Central memory CD4-positive, alpha-beta T cell (primary cell): Measurements from ENCODE around the gene NID1.

Source experiments
- DNase-seq: peaks from one replicate; pipeline ENCODE4 v3.0.0; 2022

NID1 gene

GRCh38 chr1:236065509-236066005 is 667 bp upstream of the NID1 start:
- DNase-seq = no peak

DNA sequence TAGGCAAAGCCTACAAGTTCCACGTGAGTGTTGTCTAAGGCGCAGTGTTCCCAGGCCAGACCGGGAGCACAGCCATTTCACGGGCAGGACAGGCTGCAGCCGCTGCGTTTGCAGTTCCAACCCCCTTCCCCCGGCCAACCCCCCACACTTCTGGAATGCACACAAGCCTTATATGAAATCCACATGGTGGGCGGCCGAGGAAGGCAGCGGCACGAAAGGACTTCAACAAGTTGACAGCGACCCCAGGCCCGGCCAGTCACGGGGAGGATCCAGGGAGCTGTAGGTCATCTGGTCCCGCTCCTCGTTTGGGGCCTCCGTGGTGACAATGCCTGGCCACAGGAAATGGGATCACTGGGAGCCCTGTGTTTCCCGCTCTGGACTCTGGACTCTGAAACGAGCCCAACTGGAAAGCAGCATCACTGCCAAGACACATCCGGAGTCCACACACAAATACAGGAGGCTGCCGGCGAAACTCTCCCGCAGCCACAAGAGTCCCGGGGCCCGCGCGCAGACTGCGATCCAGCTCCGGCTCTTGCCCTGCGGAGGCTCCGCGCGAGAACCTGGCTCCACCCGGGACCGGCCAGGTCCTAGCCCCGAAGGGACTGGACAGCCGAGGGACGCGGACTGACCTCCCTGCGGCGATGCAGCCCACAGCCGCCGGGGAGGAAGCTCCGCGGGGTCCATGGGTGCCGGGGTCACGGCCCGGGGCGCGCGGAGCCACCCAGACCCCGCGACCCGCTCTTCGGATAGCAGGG is 794 bp downstream of the NID1 start:
- DNase-seq = no peak

GRCh38 chr1:236063551-236063918 is 1.4 kb downstream of the NID1 start:
- DNase-seq = no peak

DNA sequence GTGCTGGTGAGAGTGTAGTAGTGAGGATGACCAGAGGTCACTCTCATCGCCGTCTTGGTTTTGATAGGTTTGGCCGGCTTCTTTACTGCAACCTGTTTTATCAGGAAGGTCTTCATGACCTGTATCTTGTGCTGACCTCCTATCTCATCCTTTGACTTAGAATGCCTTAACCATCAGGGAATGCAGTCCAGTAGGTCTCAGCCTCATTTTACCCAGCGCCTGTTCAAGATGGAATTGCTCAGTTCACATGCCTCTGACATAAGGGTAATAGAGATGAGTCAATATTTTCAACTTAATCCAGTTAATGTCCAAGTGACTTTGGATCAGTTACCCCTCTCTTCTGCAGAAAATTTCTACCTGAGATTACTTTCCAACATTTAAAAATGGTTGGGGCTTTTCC is 4.6 kb downstream of the NID1 start:
- no peak for DNase-seq

- no peak for DNase-seq
Measured at GRCh38 chr1:236059011-236059410, 5.9 kb downstream of the NID1 start.

GRCh38 chr1:236058141-236058934 is 6.6 kb downstream of the NID1 start:
- DNase-seq = no peak

- DNase-seq = no peak
Measured at GRCh38 chr1:236057546-236057945, 7.3 kb downstream of the NID1 start.

DNA sequence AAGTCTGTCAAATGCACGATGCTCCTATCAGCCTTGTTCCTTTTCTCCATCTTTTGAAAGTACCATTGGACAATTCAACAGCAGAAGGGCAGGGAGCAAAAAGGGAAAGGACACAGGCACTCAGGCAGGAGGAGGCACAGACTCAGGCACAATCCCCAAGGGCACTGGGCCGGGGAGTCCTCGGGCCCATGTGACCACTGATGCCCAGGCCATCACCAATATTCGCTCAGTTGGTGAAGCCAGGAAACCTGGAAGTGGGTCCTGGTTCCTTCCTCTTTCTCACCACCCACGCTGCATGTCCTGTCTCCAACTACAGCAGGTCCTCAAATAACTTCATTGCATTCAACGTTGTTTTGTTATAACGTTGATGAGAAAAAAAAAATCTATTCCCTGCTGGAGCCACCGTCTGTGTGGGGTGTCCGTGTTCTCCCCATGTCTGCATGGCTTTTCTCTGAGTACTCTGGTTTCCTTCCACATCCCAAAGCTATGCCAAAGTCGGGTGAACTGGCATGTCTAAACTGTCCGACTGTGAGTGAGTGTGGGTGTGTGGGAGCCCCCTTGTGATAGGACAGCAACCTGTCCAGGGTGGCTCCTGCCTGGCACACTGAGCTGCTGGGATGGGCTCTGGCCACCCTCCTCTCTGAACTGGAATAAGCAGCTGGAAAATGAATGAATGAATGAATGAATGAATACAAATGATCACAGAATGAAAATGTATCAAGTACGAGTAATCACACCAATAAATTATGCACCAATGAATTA is 12.5 kb downstream of the NID1 start:
- DNase-seq = no peak

DNA sequence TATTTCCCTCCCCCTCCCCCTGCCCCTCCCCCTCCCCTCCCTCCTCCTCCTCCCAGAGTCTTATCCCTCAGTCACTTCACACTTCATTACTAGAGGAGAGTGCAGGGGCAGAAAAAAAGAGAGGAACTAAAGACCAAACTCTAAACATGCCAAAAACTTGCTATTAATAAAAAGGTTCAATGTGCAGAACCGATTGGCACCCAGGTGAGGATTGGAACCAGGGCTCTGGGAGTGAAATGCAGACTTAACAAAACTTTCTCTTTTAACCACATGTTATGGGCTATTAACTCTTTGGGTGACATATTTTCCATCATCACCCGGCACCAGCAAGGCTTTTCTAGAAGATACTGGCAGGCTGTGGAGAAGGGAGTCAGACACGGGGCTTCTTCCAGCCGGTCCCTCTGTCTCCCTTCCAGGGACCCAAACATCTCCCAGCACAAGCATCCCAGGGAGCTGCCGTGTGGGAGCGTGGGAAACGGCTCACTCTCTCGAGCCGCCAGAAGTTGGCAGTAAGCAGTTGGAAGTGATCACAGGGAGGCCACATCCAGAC is 13.6 kb downstream of the NID1 start:
- DNase-seq = no peak

DNA sequence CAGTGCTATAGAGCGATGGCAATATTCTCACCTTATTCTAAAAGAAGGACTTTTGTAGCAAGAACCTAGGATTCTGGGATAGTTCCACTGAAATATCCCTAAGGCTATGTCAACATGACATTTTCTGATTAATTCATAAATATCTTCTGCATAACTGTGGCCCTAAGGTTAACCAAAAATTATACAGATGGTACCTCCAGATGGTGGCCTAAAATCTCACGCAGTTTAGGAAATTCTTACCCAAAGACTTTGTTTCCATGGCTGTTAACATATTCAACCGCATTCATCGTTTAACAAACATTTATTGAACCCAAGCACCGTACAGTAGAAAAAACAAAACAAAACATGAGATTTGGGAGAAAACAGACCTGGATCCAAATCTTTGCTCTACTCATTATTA is 19.1 kb downstream of the NID1 start:
- no peak for DNase-seq

- DNase-seq = no peak
Measured at GRCh38 chr1:236044341-236044740, 20.5 kb downstream of the NID1 start.

DNA sequence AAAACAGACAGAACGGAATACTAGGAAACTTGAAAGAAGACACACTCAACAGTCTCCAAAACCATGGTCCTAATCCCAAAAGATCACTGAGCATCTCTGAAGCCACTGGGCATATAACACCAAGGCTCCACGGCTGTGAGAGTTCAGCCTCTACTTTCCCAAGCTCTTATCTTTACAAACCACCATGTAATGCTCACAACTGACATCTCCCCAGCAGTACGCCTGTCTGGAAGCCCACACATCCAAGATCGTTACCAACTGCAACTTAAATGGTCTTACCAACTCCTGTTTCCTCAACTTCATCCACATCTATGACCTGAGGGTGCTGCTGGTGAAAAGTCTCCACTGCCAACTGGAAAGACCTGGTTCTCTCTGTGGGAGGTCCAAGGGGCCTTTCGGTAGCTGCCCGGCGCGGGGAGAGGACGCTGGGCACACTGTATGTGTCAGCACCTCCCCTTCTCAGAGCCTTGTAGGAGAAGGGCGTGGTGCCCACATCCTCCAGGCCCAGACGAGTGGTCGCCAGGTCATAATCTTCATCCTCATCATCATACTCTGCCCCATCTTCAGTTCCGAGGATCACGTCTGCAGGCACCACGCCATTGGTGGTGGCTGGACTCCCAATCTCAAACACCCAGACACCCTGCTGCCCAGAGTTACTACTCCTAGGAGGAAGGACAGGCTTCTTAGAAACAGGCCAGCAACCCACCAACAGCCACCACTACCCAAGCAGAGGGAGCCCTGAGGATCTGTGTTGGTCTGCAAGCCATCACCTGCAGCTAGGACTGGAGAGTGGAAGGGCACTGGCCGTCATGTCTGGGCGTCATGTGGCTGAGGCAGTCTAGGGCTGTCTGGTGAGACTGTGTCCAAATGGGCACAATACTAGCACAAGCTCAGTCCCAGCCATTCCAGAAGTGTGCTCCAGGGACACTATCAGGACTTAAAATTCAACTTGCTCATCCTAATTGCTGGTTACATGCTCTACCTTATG is 23.0 kb downstream of the NID1 start:
- no peak for DNase-seq

DNA sequence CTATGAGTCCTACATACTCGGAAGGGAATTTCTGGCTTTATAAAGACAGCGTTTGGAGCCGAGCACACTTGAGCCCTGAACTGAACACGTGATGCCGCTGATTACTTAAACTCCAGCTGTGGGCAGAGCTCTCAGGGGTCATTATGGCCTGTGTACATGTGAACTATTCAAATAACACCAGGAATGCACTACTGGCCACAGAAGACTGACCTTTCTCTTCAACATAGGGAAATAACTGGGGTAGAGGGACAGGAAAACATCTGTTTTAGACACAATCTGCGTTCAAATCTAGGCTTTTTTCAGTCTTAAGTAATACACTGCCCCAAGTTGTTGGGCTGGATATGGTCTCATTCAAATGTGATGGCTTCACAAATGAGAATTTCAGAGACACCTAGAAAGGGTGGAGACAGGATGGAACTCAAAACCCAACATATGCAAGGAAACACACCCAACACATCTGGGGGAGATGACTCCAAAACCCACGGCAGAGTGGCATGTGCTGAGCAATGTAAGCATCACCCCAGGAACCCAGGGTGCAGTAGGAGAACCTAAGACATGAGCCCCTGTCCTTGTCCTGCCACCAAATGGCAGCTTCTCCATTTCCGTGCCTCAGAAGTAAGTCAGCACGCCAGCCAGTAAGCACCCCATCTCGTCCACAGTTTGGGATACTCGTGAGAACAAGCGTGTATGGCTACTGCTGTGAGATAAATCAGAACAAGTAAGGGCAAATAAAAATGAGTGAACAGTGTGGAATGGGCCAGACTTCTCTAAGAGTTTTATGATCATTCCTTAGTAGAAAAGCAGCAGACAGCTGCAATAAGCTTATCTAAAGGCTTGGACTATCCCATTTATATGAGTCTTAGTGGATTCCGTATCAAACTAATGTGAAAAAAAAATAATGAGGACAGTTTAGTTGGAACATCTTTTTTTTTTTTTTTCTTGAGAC is 24.9 kb downstream of the NID1 start:
- DNase-seq = no peak

GRCh38 chr1:236038034-236038433 is 26.9 kb downstream of the NID1 start:
- DNase-seq = no peak

DNA sequence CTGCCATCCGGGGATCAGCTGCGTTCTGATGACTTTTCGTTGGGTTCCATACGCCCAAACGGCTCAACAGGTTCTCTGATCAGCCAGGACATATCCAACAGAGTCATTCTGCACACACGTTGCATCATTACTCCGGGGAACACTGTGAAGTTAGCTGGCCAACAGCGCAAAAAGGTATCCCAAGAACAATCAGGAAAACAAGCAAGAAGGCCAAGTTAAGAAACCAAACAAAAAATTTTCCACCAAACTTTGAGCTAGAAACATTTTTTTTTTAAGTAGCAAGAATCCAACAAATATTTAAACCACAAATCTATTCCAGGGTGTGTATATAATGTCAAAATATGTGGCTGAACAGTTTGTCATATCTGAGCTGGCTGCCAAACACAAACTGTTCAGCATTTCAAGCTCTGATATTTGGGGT is 29.2 kb downstream of the NID1 start:
- no peak for DNase-seq

DNA sequence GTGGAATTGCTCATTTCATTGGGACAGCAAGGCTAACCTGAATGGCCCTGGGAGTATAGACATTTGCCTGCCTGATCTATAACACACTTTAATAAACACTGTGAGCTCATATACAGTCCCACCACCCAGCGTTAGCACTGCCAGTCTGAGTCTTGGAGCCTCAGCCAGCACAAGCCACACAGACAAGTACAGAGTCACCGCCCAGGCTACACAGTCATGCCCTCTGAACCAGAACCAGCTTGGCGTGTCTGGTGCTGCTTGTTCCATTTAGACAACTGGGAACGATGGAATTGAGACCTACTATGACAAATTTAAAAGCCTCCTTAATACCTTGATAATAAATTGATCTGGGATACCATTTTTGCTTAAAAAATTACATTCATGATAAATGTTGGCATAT is 31.6 kb downstream of the NID1 start:
- no peak for DNase-seq

- no peak for DNase-seq
Measured at GRCh38 chr1:236030534-236030933, 34.4 kb downstream of the NID1 start.

GRCh38 chr1:236029428-236029940 is 35.4 kb downstream of the NID1 start:
- no peak for DNase-seq

- DNase-seq = no peak
Measured at GRCh38 chr1:236027104-236027503, 37.8 kb downstream of the NID1 start.

- DNase-seq = no peak
Measured at GRCh38 chr1:236025836-236026235, 39.1 kb downstream of the NID1 start.
